ENCODE data around the gene LSP1.

Gene LSP1

DNA sequence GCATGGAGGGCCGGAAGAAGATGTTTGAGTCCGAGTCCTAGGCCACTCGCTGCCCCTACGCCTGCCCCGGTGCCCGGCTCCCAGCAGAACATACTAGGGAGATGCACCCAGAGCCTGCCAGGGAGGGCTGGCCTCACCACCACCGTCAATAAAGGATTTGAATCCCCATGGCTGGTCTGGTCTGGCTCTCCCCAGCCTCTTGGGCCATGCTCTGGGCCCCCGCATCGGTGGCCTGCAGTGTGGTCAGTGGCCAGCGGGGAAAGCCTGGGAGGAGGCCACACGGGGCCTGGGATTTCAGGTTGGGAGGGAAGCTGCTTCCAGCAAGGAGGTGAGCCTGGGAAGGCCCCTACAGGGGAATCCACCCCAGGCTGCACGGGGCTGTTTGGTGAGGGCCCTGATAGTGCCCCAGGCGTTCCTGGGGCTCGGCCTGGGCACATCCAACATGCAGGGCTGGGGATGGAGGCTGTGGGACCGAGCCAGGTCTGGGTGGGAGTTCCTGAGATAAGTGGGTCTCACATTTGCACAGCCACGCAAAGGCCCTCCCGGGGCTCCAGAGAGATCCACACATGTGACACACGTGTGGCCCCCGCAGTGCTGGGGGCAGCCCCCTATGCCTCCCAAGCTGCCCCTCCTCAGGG is 11.3 kb upstream of the LSP1 start:
- TF ChIP-seq, protein P1, sequence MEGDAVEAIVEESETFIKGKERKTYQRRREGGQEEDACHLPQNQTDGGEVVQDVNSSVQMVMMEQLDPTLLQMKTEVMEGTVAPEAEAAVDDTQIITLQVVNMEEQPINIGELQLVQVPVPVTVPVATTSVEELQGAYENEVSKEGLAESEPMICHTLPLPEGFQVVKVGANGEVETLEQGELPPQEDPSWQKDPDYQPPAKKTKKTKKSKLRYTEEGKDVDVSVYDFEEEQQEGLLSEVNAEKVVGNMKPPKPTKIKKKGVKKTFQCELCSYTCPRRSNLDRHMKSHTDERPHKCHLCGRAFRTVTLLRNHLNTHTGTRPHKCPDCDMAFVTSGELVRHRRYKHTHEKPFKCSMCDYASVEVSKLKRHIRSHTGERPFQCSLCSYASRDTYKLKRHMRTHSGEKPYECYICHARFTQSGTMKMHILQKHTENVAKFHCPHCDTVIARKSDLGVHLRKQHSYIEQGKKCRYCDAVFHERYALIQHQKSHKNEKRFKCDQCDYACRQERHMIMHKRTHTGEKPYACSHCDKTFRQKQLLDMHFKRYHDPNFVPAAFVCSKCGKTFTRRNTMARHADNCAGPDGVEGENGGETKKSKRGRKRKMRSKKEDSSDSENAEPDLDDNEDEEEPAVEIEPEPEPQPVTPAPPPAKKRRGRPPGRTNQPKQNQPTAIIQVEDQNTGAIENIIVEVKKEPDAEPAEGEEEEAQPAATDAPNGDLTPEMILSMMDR (IDR thresholded peaks at IDR 0.05; ENCODE audit: low read depth, low read length): no peak
- TF ChIP-seq, protein P2, sequence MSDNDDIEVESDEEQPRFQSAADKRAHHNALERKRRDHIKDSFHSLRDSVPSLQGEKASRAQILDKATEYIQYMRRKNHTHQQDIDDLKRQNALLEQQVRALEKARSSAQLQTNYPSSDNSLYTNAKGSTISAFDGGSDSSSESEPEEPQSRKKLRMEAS (IDR thresholded peaks at IDR 0.05; ENCODE audit: low read depth, low read length): no peak
- TF ChIP-seq POLR2A (IDR thresholded peaks at IDR 0.05; ENCODE audit: extremely low read depth, insufficient read length): no peak
- no peak overlapping the region for H3K4me3 ChIP-seq (ENCODE audit: low read depth, low read length)
- no peak for DNase-seq (ENCODE audit: low read depth)

DNA sequence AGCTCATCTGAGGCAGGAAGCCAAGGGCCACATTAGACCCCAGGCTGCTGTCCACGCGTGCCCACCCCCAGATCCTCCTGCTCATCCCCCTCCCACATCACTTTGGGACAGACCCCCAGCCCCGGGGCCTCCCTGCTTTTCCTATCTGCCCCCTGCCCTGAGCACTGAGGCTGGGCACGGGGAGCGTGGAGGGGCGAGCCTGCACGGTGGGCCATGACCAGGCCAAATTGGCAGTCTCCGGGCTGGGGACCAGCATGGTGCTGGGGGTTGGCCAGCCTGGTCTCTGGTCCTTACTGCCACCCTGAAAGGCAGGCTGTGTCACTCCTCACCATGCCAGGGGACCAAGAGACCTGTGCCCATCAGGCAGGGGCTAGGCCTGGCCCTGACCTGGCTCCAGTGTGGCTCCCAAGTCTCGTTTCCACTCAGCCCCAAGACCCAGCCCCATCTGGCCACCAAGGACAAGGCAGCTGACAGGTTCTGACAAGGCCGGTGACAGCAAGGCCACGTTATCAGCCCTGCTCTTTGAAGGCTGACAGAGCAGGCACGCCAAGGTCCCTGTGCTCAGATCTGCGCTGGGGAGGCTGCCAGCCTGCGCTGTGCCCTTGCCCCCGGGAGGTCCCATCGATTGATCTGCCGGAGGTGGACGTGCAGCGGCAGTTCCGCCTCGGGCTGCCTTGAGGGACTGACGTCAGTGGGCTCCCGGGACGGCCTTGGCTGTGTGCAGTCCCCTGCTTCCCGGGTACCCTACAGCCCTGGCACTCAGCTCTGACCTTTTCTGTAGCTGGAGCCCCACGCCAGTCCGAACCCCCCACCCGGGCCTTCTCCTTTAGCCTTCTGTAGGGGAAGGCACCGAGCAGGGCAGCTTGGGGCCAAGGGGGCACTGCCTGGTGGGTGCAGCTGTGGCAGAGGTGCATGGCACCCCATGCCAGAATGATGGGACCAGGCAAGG is 10.5 kb upstream of the LSP1 start:
- DNase-seq (ENCODE audit: low read depth): no peak
- H3K4me3 ChIP-seq (ENCODE audit: low read depth, low read length): no peak overlapping the region
- TF ChIP-seq POLR2A (IDR thresholded peaks at IDR 0.05; ENCODE audit: extremely low read depth, insufficient read length) (no peak), MYC (IDR thresholded peaks at IDR 0.05; ENCODE audit: low read depth, low read length) (no peak)
- TF ChIP-seq, protein P2 (IDR thresholded peaks at IDR 0.05; ENCODE audit: low read depth, low read length): no peak
- TF ChIP-seq, protein P1 (IDR thresholded peaks at IDR 0.05; ENCODE audit: low read depth, low read length): no peak

DNA sequence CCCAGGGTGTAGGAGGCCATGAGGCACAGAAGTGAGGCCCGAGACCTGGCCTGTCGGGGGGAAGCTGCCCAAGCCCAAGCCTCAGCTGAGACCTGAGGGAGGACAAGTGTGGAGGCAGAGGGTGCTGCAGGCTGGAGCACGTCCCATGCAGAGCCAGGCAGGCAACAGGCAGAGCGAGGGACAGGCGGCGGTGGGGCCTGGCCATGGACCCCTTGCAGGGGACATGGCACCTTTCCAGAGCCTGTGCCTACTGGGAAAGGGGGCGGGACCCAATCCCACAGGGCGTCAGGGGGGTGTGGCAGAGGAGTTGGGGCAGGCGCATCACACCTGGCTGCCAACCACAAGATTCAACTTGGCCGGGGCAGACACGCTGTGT is 9.8 kb upstream of the LSP1 start:
- TF ChIP-seq, protein P2 (IDR thresholded peaks at IDR 0.05; ENCODE audit: low read depth, low read length): no peak
- TF ChIP-seq POLR2A (IDR thresholded peaks at IDR 0.05; ENCODE audit: extremely low read depth, insufficient read length): no peak
- no peak for TF ChIP-seq MYC (IDR thresholded peaks at IDR 0.05; ENCODE audit: low read depth, low read length)
- TF ChIP-seq, protein P1 (IDR thresholded peaks at IDR 0.05; ENCODE audit: low read depth, low read length): no peak
- no peak for DNase-seq (ENCODE audit: low read depth)

DNA sequence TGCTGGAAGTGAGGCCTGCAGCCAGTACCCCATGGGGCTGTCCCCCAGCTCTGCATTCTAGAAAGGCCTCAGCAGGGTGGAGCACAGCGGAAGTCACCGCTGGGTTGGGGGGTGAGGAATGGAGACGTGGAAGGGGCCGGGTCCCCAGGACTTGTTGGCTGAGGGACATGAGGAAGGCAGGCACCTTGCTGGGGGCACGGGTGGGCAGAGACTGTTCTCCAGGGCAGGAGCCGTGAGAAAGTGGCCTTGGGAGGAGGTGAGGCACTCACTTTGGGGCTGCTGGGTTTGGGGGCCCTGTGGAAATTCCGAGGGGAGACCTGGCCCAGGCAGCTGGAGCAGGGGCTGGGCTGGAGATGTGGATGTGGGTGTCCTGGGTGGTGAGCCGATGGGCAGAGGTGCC is 9.1 kb upstream of the LSP1 start:
- TF ChIP-seq, protein P2 (IDR thresholded peaks at IDR 0.05; ENCODE audit: low read depth, low read length): no peak
- TF ChIP-seq MYC (IDR thresholded peaks at IDR 0.05; ENCODE audit: low read depth, low read length) (no peak), POLR2A (IDR thresholded peaks at IDR 0.05; ENCODE audit: extremely low read depth, insufficient read length) (no peak)
- TF ChIP-seq, protein P1 (IDR thresholded peaks at IDR 0.05; ENCODE audit: low read depth, low read length): no peak
- H3K4me3 ChIP-seq (ENCODE audit: low read depth, low read length): no peak overlapping the region
- no peak for DNase-seq (ENCODE audit: low read depth)

More for the DNA sequence above, 9.8 kb upstream of the LSP1 start:
- no peak overlapping the region for H3K4me3 ChIP-seq (ENCODE audit: low read depth, low read length)

DNA sequence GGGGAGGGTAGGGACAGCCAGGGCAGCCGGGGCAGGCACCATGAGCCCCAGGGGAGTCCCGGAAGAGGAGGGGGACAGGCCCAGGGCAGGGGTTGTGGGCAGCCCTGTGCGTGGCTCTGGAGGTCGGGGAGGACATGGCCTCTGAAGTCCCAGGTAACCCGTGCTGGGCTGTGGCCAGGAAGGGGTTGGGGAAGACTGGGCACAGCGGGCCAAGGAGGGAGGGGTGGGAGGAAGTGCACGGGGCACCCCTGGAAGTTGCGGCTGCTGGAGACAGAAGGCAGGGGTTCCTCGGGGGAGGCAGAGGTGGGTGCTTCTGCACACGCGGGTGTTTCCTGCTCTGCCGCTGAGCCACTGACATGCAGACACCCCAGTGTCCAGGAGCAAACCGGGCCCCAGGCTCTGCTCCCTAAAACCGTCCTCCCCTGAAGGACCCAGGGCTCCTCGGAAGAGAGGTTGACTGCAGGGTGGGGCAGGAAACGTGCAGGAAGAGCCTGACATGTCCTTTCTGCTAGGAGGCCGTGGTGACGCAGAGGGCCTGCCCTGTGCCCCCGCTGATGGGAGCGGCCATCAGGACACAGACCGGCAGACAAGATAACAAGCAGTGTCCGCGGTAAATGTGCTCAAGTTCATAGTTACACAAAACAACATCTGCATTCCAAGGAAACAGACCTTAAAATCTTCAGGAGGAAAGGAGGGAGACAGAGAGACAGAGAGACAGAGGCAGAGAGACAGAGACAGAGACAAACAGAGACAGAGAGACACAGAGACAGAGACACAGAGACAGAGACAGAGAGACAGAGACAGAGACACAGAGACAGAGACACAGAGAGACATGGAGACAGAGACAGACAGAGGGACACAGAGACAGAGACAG is 8.4 kb upstream of the LSP1 start:
- H3K4me3 ChIP-seq (ENCODE audit: low read depth, low read length): no peak overlapping the region
- TF ChIP-seq POLR2A (IDR thresholded peaks at IDR 0.05; ENCODE audit: extremely low read depth, insufficient read length): no peak
- TF ChIP-seq MYC (IDR thresholded peaks at IDR 0.05; ENCODE audit: low read depth, low read length): no peak
- TF ChIP-seq, protein P1 (IDR thresholded peaks at IDR 0.05; ENCODE audit: low read depth, low read length): no peak
- TF ChIP-seq, protein P2 (IDR thresholded peaks at IDR 0.05; ENCODE audit: low read depth, low read length): no peak
- peak; percentile 63 for DNase-seq (ENCODE audit: low read depth)

Measured in NB4 (cell line).